SH-SY5Y (cell line): ENCODE results near the gene NFIA.

Source experiments
- GATA2 ChIP-seq: IDR thresholded peaks from 2 replicates; pipeline ENCODE4 v1.6.1; 2011; ENCODE audit warnings: mild to moderate bottlenecking, low read depth, low read length
- GATA3 ChIP-seq: IDR thresholded peaks from 2 replicates; pipeline ENCODE4 v1.6.1; 2011; ENCODE audit warnings: low read depth, mild to moderate bottlenecking, low read length, moderate library complexity

DNA sequence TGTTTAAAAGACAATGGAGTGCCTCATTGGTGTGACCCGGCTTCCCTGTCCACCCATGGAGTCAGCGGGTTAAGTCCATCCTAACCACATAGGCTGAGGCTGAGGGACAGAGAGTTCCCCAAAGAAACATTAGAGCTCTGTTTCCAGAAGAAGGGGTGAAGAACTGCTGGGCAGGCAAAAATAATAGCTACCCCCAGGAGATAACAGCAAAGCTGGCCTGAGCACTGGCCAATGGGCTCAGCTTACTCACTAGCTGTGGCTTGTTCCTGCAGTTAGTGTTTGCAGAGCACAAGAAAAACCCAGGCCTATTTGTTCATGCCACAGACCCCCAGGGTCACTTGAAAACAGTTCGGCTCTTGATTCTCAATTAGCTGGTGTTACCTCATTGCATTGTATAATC is 311.2 kb downstream of the NFIA start:
- no peak for TF ChIP-seq GATA3
- no peak for TF ChIP-seq GATA2
